Renal pelvis (tissue), 4 donors: ENCODE measurements around the gene BCAS3. TPM values are rescaled to one million over a fixed set of nuclear protein-coding genes. Genes with fewer than 3 reads are reported as not detected.

ENCODE experiments used
- DNase-seq: peaks from one replicate; pipeline ENCODE4 v3.0.0-alpha.2; 2013
- polyA plus RNA-seq, 3 donors: library from polyadenylated mRNA; unstranded; fragments of 120-200 nt; gene quantifications; one replicate each; pipeline ENCODE4 v1.2.1, GENCODE V29; 2013; ENCODE audit not compliant: insufficient read length in 3 of 3

BCAS3 gene
- polyA plus RNA-seq, 3 donors, result 30.1 to 34.5 (median 32.6) TPM

DNA sequence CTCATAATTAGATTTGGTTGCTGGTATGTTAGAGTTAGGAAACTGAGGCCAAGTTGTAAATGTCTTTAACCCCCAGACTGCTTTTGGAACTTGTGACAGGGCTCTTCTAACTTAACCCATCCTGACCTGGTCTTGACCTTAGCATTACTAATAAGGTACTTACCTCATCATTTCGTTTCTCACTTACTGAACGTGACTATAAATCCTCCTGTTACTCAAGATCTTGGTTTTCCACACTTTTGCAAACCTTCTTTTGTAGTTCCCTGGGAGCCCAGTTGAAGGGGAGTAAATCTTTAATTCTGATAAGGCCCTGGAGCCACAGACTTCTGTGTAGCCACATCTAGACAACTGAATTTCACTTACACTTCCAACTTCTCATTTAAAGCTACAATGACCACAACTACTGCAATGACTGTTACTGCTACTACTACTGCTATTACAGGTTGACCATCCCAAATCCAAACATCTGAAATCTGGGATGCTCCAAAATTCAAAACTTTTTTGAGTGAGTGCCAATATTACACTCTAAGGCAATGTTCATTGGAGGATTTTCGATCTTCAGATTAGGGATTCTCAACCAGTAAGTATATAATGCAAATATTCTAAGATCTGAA is 473.1 kb downstream of the BCAS3 start:
- no peak for DNase-seq

DNA sequence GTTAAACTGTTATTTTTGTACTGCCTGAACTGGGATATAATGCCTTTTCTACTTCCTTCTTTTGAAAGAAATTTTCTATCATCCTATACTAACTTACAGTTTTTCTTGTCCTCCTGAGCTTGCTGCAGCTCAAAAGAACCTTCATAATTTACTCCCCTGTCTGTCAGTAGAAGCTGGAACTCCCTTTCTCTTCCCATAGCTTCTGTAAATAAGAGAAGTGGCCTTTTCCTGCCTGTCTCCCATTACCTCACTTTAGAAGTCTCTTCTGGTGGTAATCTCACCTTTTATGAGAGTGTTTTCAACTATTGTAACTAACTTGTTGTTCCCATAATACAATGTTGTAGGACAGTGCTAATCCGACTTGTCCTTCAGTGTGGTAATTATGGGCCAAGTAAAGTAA is 475.2 kb downstream of the BCAS3 start:
- DNase-seq, result no peak

DNA sequence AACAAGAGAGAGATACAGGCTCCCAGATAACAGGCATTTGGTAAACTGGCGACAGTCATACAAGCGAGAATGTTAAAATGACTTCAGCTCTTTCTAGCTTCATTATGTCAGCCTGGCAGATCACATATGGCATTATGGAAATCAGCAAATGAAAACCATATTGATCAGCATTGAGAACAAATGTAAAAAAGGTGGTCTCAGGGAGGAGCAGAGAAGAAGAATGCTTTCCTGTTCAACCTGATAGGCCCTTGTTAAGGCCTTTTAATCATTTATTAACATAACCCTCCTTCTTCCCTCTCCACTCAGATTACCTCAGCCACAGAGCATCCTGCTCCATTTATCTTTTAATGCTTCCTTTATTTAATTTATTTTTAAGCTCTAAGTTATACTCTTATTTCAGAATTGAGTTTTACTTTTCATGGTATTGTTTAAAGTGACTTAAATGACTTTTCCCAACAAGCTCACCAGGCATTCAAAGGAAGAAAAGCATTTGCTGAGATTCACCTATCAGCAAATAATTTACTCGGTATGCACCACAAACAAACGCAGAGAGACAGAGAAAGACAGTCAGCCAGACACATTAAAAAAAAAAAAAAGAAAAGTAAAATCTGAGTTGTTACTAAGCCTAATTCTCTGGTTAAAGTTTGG is 478.1 kb downstream of the BCAS3 start:
- DNase-seq, result no peak

DNA sequence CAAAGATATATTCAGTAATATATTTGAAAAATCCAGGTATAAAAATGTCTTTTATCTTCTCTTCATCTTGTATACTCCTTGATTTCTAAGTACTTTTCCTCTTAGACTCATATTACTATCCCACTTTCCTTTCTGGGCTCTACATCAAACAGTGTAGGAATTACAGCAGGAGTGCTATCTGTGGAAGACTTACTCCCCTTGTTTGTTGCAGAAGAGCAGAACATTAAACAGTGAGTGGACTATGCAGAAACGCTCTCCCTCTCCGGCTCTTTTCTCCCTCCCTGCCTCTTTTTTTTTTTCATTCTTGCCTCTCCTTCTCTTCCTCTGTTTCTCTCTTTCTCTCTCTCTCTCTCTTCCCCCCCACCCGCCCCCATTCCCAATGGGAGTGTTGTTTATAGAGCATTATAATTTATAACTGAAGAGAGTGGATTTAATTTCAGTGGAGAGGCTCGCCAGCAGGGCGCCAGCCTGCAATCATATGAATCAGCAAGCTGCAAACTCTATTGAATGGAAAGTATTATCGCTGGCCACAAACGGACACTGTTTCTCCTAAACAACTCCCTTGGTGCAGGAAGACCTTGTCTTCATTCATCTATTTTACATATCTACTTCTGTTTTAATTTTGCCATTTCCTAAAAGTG is 479.7 kb downstream of the BCAS3 start:
- no peak for DNase-seq

DNA sequence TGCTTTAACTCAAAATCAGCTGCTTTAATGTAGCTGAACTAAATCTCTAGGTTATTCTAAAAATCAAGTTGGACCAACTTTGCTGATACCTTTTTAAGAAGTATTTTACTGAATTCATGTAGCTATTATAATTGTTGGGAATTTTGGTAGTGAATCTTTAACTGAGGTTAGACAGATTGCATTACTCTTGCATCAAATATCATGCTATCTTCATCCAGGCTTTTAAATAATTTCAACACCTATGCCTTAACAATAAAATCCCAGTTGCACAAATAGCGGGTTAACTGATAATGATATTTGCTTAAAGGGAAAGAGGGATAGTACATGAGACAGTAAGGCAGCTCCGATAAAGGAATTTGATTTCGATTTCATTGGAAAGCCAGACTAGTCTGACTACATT is 480.7 kb downstream of the BCAS3 start:
- no peak for DNase-seq

DNA sequence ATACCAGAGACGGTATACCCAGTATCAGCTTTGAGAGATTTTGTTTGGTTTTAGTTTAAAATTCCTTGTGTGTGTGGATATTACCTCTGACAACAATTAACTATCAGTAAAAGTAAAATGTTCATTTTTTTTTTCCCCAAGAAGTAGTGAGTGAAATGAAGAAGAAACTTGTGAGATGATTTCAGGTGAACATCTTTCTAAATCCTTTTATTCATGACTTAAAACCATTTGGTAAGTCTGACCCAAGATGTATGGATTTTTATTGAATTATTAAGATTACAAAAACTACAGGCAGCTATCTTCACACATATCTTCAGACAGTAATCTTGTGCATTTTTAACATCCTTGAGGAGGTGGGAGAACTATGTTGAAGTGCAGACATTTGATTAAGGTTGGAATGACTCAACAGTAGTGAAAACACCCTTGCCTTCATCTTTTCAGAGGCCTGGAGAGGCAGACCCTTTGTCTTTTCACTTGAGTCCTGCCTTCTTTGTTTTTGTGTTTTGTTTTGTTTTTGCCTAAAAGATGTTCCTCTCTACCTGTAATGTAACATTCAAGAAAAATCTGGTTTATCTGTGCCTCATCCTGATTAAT is 481.7 kb downstream of the BCAS3 start:
- no peak for DNase-seq

DNA sequence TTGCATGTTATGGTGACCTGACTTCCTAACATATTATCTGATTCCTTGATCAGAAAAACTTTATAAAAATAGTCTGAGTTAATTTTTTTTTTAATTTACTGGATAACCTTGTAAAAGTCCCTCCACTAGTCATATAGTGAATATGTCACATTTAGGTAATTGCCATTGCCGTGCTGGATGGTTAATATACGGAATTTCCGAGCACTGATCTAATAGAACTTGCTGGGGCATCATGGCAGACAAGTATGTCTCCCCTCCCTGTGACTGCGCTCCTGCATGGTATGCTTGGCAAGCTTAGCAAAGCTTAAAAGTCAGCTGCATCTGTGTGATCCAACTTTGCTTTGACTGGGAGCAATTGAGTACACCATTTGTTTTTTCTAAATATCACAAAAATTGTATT is 482.6 kb downstream of the BCAS3 start:
- DNase-seq, result no peak

DNA sequence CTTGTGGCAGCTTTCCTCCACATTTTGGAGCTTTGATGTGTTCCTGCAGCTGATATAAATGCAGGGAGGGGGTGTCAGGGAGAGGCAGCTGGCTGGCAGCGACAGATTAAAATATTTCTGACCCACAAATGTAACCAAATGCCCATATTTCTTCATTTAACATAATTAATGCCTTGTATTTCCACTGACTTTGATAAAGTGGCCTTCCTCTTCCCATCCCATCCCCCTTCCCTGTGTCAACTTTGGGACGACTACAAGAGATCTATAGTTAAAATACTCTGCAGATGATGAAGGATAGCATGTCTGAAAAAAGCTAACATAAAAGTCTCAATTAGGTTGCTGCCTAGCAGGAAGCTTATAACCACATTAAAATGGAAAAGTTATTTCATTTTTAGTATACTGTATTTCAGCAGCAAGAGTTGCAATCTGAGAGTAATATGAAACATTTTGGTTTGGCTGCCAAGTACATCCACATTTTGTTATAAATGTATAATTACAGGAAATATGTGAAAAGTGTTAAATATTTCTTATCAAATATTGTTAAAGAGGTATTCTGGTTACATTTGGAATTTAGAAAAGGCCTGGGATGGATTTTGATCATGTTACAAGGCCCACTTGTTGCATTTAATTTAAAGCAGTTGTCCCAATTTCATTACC is 483.3 kb downstream of the BCAS3 start:
- no peak for DNase-seq

DNA sequence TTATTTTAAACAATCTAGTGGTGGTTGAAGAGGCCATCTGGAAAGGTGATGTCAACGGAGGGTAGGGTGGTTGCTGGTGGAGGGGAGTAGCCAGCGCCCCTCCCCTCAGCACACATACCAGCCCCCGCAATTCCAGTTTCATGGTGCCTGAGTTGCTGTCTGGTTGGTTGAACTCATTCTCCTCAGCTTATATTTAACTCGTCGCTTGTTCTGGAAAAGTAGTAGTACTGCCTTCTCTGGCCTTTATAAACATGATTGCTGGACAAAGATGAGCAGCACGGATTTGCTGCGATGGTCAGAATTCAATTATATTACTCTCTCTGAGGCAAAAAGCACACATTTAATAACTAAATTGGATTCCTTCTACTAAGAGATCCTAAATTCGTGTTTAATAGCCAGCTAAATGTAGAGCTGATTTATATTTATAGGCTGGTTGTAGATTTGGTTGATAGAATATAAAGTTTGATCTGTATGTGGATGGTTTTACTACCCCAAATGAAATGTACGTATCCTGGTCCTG is 484.0 kb downstream of the BCAS3 start:
- peak; percentile 72 for DNase-seq

DNA sequence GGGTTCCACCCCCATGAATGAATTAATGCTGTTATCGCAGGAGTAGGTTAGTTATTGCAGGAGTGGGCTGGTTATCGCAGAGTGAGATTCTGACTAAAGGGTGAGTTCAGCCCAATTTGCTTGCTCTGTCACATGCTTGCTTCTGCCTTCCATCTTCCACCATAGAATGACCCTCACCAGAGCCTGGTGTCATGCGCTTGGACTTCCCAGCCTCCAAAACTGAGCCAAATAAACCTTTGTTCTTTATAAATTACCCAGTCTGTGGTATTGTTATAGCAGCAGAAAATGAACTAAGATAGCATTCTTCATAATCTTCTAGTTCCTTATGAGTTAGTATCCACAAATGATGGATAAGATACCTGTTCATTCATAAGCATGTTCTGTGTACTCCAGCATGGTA is 486.9 kb downstream of the BCAS3 start:
- DNase-seq, result no peak

DNA sequence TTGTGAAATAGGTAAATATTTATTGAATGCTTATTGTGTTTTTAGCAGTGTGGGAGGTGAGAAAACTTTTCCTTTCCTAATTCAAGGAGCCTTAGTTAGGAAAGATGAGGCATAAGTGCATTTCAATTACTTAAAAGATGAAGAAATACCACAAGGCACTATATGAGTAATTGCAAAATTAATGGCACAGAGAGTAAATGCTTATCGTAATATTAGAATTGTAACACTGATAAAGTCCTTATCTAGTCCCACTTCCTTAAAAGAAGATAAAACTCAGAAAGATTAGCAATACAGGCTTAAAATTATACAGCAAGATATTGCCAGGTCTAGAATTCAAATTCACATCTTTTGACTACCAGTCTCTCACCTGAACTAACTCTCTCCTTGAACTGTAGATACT is 489.4 kb downstream of the BCAS3 start:
- DNase-seq, result no peak

DNA sequence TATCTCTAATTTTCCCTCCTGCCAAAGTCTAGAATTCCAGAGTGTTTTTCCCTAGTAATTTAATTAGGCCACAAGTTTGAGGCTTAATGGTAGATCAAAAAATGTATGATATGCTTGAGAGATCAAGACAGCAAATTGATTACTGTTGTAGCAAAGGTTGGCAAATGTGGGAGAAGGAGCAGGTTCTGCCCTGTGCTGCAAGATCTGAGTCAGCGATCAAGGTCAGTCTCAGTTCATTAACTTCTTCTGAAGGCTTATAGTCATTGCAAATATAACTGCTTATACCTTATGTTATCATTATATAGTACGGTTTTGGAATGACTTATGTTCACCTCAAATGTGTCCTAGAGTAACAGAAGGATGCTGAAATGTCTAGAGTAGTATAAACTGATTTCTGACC is 490.9 kb downstream of the BCAS3 start:
- DNase-seq, result no peak

DNA sequence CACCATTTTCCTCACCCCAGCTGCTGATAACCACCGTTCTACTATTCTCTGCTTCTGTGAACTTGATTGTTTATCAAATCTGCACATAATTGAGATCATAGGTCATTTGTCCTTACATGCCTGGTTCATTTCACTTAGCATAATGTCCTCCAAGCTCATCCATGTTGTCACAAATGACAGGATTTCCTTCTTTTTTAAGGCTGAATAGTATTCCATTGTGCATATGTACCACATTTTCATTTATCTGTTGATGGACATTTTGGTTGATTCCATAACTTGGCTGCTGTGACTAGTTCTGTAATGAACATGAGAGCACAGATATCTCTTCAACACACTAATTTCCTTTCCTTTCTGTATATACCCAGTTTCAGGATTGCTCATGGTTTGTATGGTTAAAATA is 496.7 kb downstream of the BCAS3 start:
- no peak for DNase-seq

DNA sequence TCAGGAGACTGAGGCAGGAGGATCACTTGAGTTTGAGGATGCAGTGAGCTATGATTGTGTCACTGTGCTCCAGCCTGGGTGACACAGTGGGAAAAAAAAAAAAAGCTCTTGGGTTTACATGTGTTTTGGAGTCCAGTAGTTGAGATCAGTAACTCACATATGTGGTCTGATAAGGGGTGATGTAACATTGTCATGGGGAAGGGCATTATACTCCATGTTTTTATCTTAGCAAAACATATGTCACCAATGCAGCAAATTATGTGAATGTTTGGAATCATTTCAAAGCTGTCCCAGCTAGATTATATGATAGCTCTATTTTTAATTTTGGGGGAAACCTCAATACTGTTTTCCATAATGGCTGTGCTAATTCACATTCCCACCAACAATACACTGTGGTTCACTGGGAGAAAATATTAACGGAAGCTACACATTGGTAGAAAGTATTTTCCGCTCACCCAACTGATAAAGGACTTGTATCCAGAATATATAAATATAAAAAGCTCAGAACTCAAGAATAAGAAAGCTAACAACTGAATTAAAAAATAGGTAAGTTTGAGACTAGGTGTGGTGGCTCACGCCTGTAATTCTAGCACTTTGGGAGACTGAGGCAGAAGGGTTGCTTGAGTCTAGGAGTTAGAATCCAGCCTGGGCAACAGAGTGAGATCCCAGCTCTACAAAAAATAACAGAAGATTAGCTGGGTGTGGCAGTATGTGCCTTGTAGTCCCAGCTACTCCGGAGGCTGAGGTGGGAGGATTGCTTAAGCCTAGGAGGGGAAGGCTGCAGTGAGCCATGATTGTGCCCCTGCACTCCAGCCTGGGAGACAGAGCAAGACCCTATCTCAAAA is 497.9 kb downstream of the BCAS3 start:
- DNase-seq, result no peak

DNA sequence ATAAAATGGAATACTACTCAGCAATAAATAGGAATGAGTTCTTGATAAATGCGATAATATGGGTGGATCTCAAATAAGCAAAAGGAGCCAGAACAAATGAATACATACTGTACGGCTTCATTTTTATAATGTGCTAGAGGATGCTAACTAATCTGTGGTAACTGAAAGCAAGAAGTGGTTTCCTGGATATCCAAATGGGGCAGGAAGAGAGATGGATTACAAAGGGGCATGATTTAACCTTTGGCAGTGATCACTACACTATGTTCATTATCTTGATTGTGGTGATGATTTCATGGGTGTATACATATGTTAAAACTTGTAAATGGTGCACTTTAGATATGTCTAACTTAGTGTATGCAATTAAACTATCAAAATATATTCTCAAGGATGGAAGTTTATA is 499.7 kb downstream of the BCAS3 start:
- no peak for DNase-seq

DNA sequence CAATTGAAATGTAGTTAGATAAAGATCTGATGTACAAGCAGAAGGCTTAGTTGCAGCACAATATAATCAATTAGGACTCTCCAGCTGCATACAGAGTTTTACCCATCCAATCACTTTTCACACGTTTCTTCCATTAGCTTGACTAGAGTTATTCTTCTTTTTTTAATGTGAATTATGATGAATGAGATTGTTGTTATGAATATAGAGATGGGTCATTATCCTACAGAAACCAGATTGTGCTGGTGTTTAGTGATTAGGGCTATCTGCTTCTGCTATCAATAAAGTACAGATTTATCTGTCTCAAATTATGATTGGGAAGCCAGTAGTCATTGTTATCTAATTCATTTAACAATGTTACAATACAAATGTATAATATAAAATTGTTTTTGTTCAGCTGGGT is 500.6 kb downstream of the BCAS3 start:
- DNase-seq, result no peak

DNA sequence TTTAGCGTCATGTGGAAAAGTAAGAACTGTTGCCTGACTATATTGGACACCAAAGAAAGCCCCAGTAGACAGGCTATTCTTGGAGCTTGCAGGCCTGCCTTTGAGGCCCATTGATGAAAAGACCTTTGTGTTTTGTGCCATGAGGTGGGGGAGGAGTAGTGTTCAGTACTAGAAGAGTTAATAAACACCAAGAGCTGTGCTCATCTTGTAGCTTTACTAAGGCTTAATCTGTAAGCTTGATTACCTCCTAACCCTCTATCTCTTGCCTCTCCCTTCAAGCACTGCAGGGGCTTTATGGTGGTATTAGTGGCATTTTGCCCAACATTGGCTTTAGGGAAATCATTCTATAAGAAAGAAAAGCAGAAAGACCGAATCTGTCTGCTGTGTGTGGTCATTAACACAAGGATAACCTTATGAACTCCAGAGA is 501.7 kb downstream of the BCAS3 start:
- DNase-seq, result no peak

DNA sequence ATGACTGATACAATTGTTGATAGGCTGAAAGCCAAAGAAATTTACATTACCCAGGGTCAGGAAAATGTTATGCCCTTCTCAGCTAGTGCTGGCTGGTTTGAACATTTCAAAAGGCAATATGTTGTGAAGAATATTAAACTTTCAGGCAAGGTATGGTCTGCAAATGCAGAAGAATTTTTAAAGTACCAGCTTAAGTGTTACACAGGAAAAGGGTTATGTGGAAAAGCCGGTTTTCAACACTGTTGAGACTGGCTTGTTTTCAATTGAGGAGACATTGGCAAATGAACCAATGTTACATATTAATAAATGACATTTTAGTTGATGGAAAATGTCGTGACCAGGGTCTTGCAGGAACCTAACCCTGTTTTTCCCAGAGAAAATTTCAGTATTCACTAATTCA is 506.1 kb downstream of the BCAS3 start:
- no peak for DNase-seq

DNA sequence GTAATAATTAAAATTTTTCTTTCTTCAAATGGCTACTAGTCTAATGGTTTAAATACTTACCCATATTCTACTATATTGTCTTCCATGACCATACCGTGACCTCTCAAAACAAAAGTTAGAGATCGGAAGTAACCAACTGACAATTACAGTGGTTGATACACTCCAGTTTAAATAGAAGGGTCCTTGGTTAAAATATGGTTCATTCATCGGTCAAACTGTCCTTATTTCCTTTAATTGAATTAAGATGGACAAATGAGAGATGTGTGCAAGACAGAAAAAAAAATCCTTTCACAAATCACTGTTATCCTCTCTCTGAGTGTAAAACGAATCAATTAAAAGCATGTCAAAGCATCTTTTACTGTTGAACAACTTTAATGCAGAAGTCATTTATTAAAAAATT is 507.7 kb downstream of the BCAS3 start:
- no peak for DNase-seq

DNA sequence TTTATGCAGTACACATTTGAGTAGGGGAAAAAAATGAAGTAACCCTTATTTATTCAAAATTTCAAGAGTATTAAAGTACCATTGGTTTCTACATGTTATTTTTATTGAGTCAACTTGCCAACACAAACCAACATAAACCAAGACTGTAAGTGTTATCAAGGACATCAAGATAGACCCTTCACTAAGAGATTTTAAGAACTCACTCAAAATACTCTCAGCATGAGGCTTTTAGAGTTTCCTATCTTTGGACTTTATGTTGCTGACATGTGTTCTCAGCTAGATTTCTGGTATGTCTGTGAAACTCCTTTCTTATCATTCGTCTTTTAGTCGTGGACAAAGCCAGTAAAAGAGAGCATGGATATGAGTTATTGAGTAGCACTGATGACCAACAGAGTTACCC is 509.4 kb downstream of the BCAS3 start:
- no peak for DNase-seq

DNA sequence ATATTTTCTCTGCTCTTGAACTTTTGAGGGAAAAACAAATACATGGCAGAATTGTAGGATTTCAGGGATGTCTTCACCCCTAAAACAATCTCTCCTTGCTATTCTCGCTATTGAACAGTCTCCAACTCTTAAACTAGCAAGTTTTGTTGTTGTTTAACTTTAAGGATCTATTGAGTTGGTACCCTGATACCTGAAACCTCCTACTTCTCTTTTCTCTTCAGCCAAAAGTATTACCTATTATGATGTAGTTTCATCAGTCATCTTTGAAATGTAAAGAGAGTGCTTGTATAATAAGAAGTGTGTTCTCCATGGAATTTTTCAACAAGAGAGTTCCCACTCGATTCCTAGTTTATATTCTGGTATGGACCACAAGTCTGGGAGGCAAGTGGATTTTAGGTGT is 510.4 kb downstream of the BCAS3 start:
- DNase-seq, result no peak

DNA sequence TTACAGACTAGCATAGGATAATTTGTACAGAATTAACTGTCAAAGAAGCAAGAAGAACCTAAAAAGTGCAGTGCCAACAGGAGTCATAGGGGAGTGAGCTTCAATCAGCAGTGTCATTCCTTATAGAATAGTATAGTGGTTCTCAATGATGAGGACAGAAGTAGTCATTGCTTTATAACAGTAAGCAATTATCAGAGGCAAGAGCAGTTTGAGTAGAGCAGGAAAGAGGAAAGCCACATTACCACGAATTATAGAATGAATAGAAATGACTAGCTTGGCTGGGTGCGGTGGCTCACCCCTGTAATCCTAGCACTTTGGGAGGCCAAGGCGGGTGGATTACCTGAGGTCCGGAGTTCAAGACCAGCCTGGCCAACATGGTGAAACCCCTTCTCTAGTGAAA is 512.3 kb downstream of the BCAS3 start:
- DNase-seq, result no peak
